Measurements from ENCODE around the gene IL22RA1. TPM values are rescaled to one million over a fixed set of nuclear protein-coding genes. Genes with fewer than 3 reads are reported as not detected.

IL22RA1 gene
- total and polyA plus RNA-seq, 9 donors = 0.07 to 1.5 (median 0.38) TPM; not detected in 1

GRCh38 chr1:24133819-24134218, 9.1 kb downstream of the IL22RA1 start:
- Histone ChIP-seq H3K4me3 (no peak overlapping the region), H3K9me3 (no peaks in the 10 kb centered on the region), H3K27ac (no peak overlapping the region), H3K4me1 (ENCODE audit: insufficient read depth) (no peaks in the 10 kb centered on the region), H3K36me3 (no peaks in the 10 kb centered on the region), H3K27me3 (no peaks in the 10 kb centered on the region)
- DNase-seq = no peak
- intact Hi-C loops (cut with DNase I) = no loop called here
- TF ChIP-seq POLR2A (IDR thresholded peaks at IDR 0.05) = no peak
- TF ChIP-seq EP300 (IDR thresholded peaks at IDR 0.05) = no peak
- no peak for TF ChIP-seq CTCF (IDR thresholded peaks at IDR 0.05)
- WGBS, 3 donors = 93 to 98% (median 94%) methylated on average over 1 of the region's 1 CpG

GRCh38 chr1:24130385-24130784, 12.6 kb downstream of the IL22RA1 start:
- TF ChIP-seq EP300 (IDR thresholded peaks at IDR 0.05) (no peak), POLR2A (IDR thresholded peaks at IDR 0.05) (no peak), CTCF (IDR thresholded peaks at IDR 0.05) (no peak)
- WGBS, 3 donors = 75 to 83% (median 78%) methylated on average over 3 of the region's 3 CpGs

GRCh38 chr1:24127801-24128363, 15.1 kb downstream of the IL22RA1 start:
- Histone ChIP-seq H3K4me1 (ENCODE audit: insufficient read depth) (no peaks in the 10 kb centered on the region), H3K27ac (no peak overlapping the region), H3K27me3 (no peaks in the 10 kb centered on the region), H3K9me3 (no peaks in the 10 kb centered on the region), H3K36me3 (no peaks in the 10 kb centered on the region), H3K4me3 (no peak overlapping the region)
- DNase-seq = no peak
- intact Hi-C loops (cut with DNase I) = no loop called here
- 72 to 82% (median 76%) methylated on average over 7 of the region's 7 CpGs for WGBS, 3 donors
- TF ChIP-seq CTCF (IDR thresholded peaks at IDR 0.05) (no peak), EP300 (IDR thresholded peaks at IDR 0.05) (no peak), POLR2A (IDR thresholded peaks at IDR 0.05) (no peak)

More at GRCh38 chr1:24130385-24130784, 12.6 kb downstream of the IL22RA1 start:
- intact Hi-C loops (cut with DNase I) = no loop called here
- Histone ChIP-seq H3K27ac (no peak overlapping the region), H3K4me1 (ENCODE audit: insufficient read depth) (no peaks in the 10 kb centered on the region), H3K4me3 (no peak overlapping the region), H3K9me3 (no peaks in the 10 kb centered on the region), H3K27me3 (no peaks in the 10 kb centered on the region), H3K36me3 (no peaks in the 10 kb centered on the region)
- DNase-seq = no peak

- WGBS, 3 donors = 79 to 85% (median 84%) methylated on average over 3 of the region's 3 CpGs
- Histone ChIP-seq H3K27ac (no peak overlapping the region), H3K4me3 (no peak overlapping the region), H3K4me1 (ENCODE audit: insufficient read depth) (no peaks in the 10 kb centered on the region), H3K9me3 (no peaks in the 10 kb centered on the region), H3K27me3 (no peaks in the 10 kb centered on the region), H3K36me3 (no peaks in the 10 kb centered on the region)
- intact Hi-C loops (cut with DNase I) = no loop called here
- no peak for DNase-seq
- TF ChIP-seq CTCF (IDR thresholded peaks at IDR 0.05) = no peak
- TF ChIP-seq EP300 (IDR thresholded peaks at IDR 0.05) = no peak
- TF ChIP-seq POLR2A (IDR thresholded peaks at IDR 0.05) = no peak
Measured at GRCh38 chr1:24127134-24127800, 15.7 kb downstream of the IL22RA1 start.
